Measurements from ENCODE around the gene UBASH3B. TPM values are rescaled to one million over a fixed set of nuclear protein-coding genes. Genes with fewer than 3 reads are reported as not detected.
A peak's percentile ranks its signal among the peaks of the same experiment; 100 is the strongest.

Gene UBASH3B
- total RNA-seq, 2 experiments from 2014 or later = 54.7 to 73.0 TPM

- POLR2A ChIA-PET = no interaction called here
- no peaks in the 10 kb centered on the region for H4K20me1 ChIP-seq (ENCODE audit: insufficient read depth, low read length)
- H3K79me2 ChIP-seq (ENCODE audit: insufficient read depth, low read depth, low read length) = no peaks in the 10 kb centered on the region
- intact Hi-C loops (cut with micrococcal nuclease; ENCODE audit: unreplicated experiment) = no loop called here
- H3K4me1 ChIP-seq (ENCODE audit: insufficient read depth, low read length, poor library complexity, severe bottlenecking) = peaks cover 14% of the 10 kb centered on the region
- CTCF ChIA-PET (ENCODE audit: unreplicated experiment) = no interaction called here
- no peak overlapping the region for H3K27ac ChIP-seq (ENCODE audit: low read depth, low read length, poor library complexity, severe bottlenecking)
- BruUV-seq (replicated peaks) = no TSS peak
- H3K9me2 ChIP-seq (ENCODE audit: insufficient read depth, low read length) = no peaks in the 10 kb centered on the region
- no peak overlapping the region for H3K4me3 ChIP-seq (ENCODE audit: low read depth, low read length, poor library complexity, severe bottlenecking)
- no peak for TF ChIP-seq CTCF (conservative IDR thresholded peaks at IDR 0.05; ENCODE audit: low read length)
- TF ChIP-seq EZH2phosphoT487 (IDR thresholded peaks at IDR 0.05; ENCODE audit: borderline replicate concordance, low read depth, low read length) = no peak
- H3K36me3 ChIP-seq (ENCODE audit: insufficient read depth, low read length) = peaks cover 70% of the 10 kb centered on the region
- no peak overlapping the region for H2AFZ ChIP-seq (ENCODE audit: low read length)
- H3K9me3 ChIP-seq (ENCODE audit: low read length) = no peaks in the 10 kb centered on the region
- DNase-seq (ENCODE audit: low spot score) = no peak
- H3K4me2 ChIP-seq (ENCODE audit: low read length) = no peak overlapping the region
These were observed 148.6 kb downstream of the UBASH3B start for GRCh38 chr11:122804161-122804560.

GRCh38 chr11:122804796-122805195 is 149.3 kb downstream of the UBASH3B start:
- Histone ChIP-seq H3K4me2 (ENCODE audit: low read length) (no peak overlapping the region), H3K9me2 (ENCODE audit: insufficient read depth, low read length) (no peaks in the 10 kb centered on the region), H3K36me3 (ENCODE audit: insufficient read depth, low read length) (peaks cover 68% of the 10 kb centered on the region), H3K9me3 (ENCODE audit: low read length) (no peaks in the 10 kb centered on the region), H4K20me1 (ENCODE audit: insufficient read depth, low read length) (no peaks in the 10 kb centered on the region), H2AFZ (ENCODE audit: low read length) (no peak overlapping the region), H3K4me3 (ENCODE audit: low read depth, low read length, poor library complexity, severe bottlenecking) (no peak overlapping the region), H3K79me2 (ENCODE audit: insufficient read depth, low read depth, low read length) (no peaks in the 10 kb centered on the region), H3K27ac (ENCODE audit: low read depth, low read length, poor library complexity, severe bottlenecking) (no peak overlapping the region), H3K4me1 (ENCODE audit: insufficient read depth, low read length, poor library complexity, severe bottlenecking) (peaks cover 14% of the 10 kb centered on the region)
- TF ChIP-seq CTCF (conservative IDR thresholded peaks at IDR 0.05; ENCODE audit: low read length) = no peak
- TF ChIP-seq EZH2phosphoT487 (IDR thresholded peaks at IDR 0.05; ENCODE audit: borderline replicate concordance, low read depth, low read length) = no peak
- CTCF ChIA-PET (ENCODE audit: unreplicated experiment) = no interaction called here
- BruUV-seq (replicated peaks) = no TSS peak
- no peak for DNase-seq (ENCODE audit: low spot score)
- POLR2A ChIA-PET = no interaction called here
- intact Hi-C loops (cut with micrococcal nuclease; ENCODE audit: unreplicated experiment) = no loop called here

- H3K27ac ChIP-seq (ENCODE audit: low read depth, low read length, poor library complexity, severe bottlenecking) = no peak overlapping the region
- H3K36me3 ChIP-seq (ENCODE audit: insufficient read depth, low read length) = peaks cover 56% of the 10 kb centered on the region
- TF ChIP-seq EZH2phosphoT487 (IDR thresholded peaks at IDR 0.05; ENCODE audit: borderline replicate concordance, low read depth, low read length) = no peak
- TF ChIP-seq CTCF (conservative IDR thresholded peaks at IDR 0.05; ENCODE audit: low read length) = no peak
- no TSS peak for BruUV-seq (replicated peaks)
- H3K9me3 ChIP-seq (ENCODE audit: low read length) = no peaks in the 10 kb centered on the region
- no peak for DNase-seq (ENCODE audit: low spot score)
- no peaks in the 10 kb centered on the region for H4K20me1 ChIP-seq (ENCODE audit: insufficient read depth, low read length)
- peak overlapping the region; percentile 34 for H3K4me2 ChIP-seq (ENCODE audit: low read length)
- peaks cover 14% of the 10 kb centered on the region for H3K4me1 ChIP-seq (ENCODE audit: insufficient read depth, low read length, poor library complexity, severe bottlenecking)
- POLR2A ChIA-PET = interaction anchor here (0.6 to 1.4 kb wide), 4 partner anchors 12 to 229 kb away, joined by 3 to 4 read pairs (median 3); no protein-coding TSS in a partner anchor
- H3K4me3 ChIP-seq (ENCODE audit: low read depth, low read length, poor library complexity, severe bottlenecking) = no peak overlapping the region
- CTCF ChIA-PET (ENCODE audit: unreplicated experiment) = no interaction called here
- no peaks in the 10 kb centered on the region for H3K79me2 ChIP-seq (ENCODE audit: insufficient read depth, low read depth, low read length)
- no peaks in the 10 kb centered on the region for H3K9me2 ChIP-seq (ENCODE audit: insufficient read depth, low read length)
- H2AFZ ChIP-seq (ENCODE audit: low read length) = no peak overlapping the region
- intact Hi-C loops (cut with micrococcal nuclease; ENCODE audit: unreplicated experiment) = no loop called here
These were observed 152.4 kb downstream of the UBASH3B start for GRCh38 chr11:122807731-122808477.

Measured in OCI-LY7 (cell line).